WERI-Rb-1 (cell line): Measurements from ENCODE around the gene SRF.

Source experiments
- DNase-seq: peaks from one replicate; pipeline ENCODE4 v3.0.0-alpha.2; 2020
- H3K27ac ChIP-seq: fragments of 250-450 bp; sonication (Bioruptor Pico); 2 replicates; pipeline ENCODE4 v1.5.1; 2020; ENCODE audit warnings: mild to moderate bottlenecking, moderate library complexity
- H3K27me3 ChIP-seq: fragments of 250-450 bp; sonication (Bioruptor Pico); 2 replicates; pipeline ENCODE4 v1.5.1; 2021; ENCODE audit warnings: mild to moderate bottlenecking, low read depth, moderate library complexity; ENCODE audit not compliant: insufficient read depth, severe bottlenecking
- H3K36me3 ChIP-seq: fragments of 250-450 bp; sonication (Bioruptor Pico); 2 replicates; pipeline ENCODE4 v1.5.1; 2020; ENCODE audit warnings: mild to moderate bottlenecking, moderate library complexity
- H3K4me3 ChIP-seq: 2 replicates; pipeline ENCODE4 v1.5.1; 2011; ENCODE audit warnings: low read depth, mild to moderate bottlenecking, control low read depth, low read length
- H3K9me3 ChIP-seq: fragments of 250-450 bp; sonication (Bioruptor Pico); 2 replicates; pipeline ENCODE4 v1.5.1; 2021; ENCODE audit warnings: mild to moderate bottlenecking, moderate library complexity; ENCODE audit not compliant: severe bottlenecking
- TF ChIP-seq, protein P1 (sequence below): IDR thresholded peaks from 2 replicates; pipeline ENCODE4 v1.5.1; 2011; ENCODE audit warnings: low read depth, mild to moderate bottlenecking, control low read depth, inconsistent platforms, low read length

Gene SRF

GRCh38 chr6:43178951-43179830 lies 8.1 kb downstream of the SRF start:
- no peak overlapping the region for H3K27ac ChIP-seq
- DNase-seq: no peak
- no peak overlapping the region for H3K4me3 ChIP-seq
- TF ChIP-seq, protein P1, sequence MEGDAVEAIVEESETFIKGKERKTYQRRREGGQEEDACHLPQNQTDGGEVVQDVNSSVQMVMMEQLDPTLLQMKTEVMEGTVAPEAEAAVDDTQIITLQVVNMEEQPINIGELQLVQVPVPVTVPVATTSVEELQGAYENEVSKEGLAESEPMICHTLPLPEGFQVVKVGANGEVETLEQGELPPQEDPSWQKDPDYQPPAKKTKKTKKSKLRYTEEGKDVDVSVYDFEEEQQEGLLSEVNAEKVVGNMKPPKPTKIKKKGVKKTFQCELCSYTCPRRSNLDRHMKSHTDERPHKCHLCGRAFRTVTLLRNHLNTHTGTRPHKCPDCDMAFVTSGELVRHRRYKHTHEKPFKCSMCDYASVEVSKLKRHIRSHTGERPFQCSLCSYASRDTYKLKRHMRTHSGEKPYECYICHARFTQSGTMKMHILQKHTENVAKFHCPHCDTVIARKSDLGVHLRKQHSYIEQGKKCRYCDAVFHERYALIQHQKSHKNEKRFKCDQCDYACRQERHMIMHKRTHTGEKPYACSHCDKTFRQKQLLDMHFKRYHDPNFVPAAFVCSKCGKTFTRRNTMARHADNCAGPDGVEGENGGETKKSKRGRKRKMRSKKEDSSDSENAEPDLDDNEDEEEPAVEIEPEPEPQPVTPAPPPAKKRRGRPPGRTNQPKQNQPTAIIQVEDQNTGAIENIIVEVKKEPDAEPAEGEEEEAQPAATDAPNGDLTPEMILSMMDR: no peak
- H3K36me3 ChIP-seq: peaks cover 61% of the 10 kb centered on the region
- no peaks in the 10 kb centered on the region for H3K27me3 ChIP-seq
- H3K9me3 ChIP-seq: no peaks in the 10 kb centered on the region

GRCh38 chr6:43180058-43180457 lies 9.0 kb downstream of the SRF start:
- H3K36me3 ChIP-seq: peaks cover 65% of the 10 kb centered on the region

GRCh38 chr6:43180985-43181384 lies 9.9 kb downstream of the SRF start:
- Histone ChIP-seq H3K36me3 (peaks cover 65% of the 10 kb centered on the region), H3K9me3 (no peaks in the 10 kb centered on the region), H3K27me3 (no peaks in the 10 kb centered on the region), H3K27ac (peak overlapping the region; percentile 63), H3K4me3 (no peak overlapping the region)
- TF ChIP-seq, protein P1: no peak
- DNase-seq: no peak

More at GRCh38 chr6:43180058-43180457, 9.0 kb downstream of the SRF start:
- Histone ChIP-seq H3K27me3 (no peaks in the 10 kb centered on the region), H3K9me3 (no peaks in the 10 kb centered on the region), H3K27ac (no peak overlapping the region; the same call in 1 of the 2 replicates), H3K4me3 (no peak overlapping the region)
- TF ChIP-seq, protein P1: no peak
- no peak for DNase-seq

DNA sequence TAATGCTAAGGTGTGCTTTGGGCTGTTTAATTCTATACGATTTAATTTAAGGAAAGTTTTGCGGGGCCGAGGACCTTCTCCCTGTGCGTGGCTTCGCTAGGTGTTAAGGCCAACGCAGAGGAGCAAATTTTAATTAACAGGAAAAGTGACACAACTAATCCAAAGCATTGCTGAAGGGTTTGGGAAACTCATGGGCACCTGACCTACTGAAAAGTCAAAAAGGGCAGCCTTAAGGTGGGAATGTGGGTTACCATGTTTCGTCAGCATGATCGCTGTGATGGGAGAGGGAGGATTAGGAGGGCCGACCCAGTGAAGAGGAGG lies 10.5 kb downstream of the SRF start:
- Histone ChIP-seq H3K9me3 (no peaks in the 10 kb centered on the region), H3K36me3 (peaks cover 65% of the 10 kb centered on the region), H3K27me3 (no peaks in the 10 kb centered on the region), H3K4me3 (peak overlapping the region; percentile 71), H3K27ac (peak overlapping the region; percentile 63)
- DNase-seq: no peak
- TF ChIP-seq, protein P1: no peak

DNA sequence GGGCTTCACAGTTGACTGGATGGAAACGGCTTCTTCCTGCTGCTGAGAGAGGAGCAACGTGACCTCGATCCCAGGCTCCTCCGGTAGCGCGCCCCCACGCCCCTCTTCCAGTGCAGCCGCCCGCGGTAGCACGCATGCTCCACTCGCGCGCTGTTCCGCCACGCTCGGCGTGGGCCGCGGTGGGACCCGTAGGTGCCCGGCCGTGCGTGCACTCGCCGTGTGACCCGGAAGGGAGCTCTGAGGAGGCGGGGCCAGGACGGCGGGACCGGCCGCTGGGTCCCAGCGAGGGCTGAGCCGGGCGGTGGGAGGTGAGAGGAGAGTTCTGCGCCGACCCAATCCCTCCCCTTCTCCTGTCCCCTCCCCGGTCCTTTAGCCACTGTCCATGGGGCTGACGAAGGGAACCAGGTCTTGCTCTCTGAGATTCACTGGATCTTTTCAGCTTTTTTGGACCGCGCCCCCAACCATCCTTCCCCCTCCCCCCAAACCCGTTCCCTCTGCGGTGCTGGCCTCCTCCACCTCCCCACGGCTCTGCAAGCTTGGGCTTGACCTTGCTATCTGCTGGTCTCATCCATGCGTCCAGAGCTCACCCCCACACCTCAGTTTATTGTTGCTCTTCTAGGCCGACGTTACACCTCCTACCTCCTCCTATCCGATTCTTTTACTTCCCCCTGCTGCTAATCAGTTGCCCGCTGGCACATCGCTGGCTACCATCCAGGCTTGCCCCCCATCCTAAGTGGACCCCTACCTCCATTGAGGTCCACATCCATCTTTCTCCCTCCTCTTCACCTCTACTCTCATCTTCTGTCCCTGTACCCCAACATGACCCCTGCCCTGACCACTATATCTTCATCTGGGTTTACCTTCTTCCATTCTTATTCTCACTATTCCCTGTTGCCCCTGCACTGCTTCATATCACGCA lies 11.1 kb downstream of the SRF start, which contains the start of gene CUL9:
CUL9 (plus strand) TSS at position 255 of the 919 bp plus-strand sequence. CDS start 2,115 bp downstream, outside the sequence.
- Histone ChIP-seq H3K4me3 (peak within 1 kb of the TSS; percentile 71), H3K27ac (peak within 1 kb of the TSS; percentile 63), H3K36me3 (peaks cover 65% of the 10 kb centered on the region), H3K9me3 (peaks cover 3% of the 10 kb centered on the region), H3K27me3 (no peaks in the 10 kb centered on the region)
- TF ChIP-seq, protein P1: peak; percentile 28; the same call in 1 of the 2 replicates
- peak; percentile 95 for DNase-seq
